ENCODE data around the gene RETSAT. TPM values are rescaled to one million over a fixed set of nuclear protein-coding genes. Genes with fewer than 3 reads are reported as not detected.

Gene RETSAT
- total and polyA plus RNA-seq, 2 of the 13 experiments (the other 11 are each of a cell fraction or from before 2014, with no cell fraction given), result 46.7 to 61.0 TPM

DNA sequence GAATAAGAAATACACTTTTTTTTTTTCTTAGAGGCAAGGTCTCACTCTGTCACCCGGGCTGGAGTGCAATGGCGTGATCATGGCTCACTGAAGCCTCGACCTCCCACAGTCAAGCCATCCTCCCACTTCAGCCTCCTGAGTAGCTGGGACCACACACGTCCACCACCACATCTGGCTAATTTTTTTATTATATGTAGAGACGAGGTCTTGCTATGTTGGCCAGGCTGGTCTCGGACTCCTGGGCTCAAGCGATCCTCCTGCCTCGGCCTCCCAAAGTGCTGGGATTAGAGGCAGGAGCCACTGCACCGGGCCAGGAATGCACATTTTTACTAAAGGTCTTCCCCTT lies 28.9 kb downstream of the RETSAT start (continued):
- TF ChIP-seq MAZ (IDR thresholded peaks at IDR 0.05; ENCODE audit: borderline replicate concordance, low read depth, low read length), result no peak
- TF ChIP-seq MAZ (CRISPR knock-in tag; IDR thresholded peaks at IDR 0.05; ENCODE audit: low read depth), result peak; percentile 19
- 0 out of 2 replicates have a peak, but pooled peaks have one; percentile 29 for TF ChIP-seq ZNF816 (CRISPR knock-in tag; IDR thresholded peaks at IDR 0.05; ENCODE audit: borderline replicate concordance)
- TF ChIP-seq IKZF5 (CRISPR knock-in tag; IDR thresholded peaks at IDR 0.05), result no peak
- TF ChIP-seq MEIS2 (CRISPR knock-in tag; IDR thresholded peaks at IDR 0.05), result no peak
- no peak for TF ChIP-seq KLF9 (CRISPR knock-in tag; IDR thresholded peaks at IDR 0.05; ENCODE audit: low read depth)
- TF ChIP-seq HOXA5 (CRISPR knock-in tag; IDR thresholded peaks at IDR 0.05), result no peak
- TF ChIP-seq, protein P1, sequence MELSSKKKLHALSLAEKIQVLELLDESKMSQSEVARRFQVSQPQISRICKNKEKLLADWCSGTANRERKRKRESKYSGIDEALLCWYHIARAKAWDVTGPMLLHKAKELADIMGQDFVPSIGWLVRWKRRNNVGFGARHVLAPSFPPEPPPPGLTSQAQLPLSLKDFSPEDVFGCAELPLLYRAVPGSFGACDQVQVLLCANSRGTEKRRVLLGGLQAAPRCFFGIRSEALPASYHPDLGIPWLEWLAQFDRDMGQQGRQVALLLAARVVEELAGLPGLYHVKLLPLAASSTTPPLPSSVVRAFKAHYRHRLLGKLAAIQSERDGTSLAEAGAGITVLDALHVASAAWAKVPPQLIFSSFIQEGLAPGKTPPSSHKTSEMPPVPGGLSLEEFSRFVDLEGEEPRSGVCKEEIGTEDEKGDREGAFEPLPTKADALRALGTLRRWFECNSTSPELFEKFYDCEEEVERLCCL (CRISPR knock-in tag; IDR thresholded peaks at IDR 0.05; ENCODE audit: borderline replicate concordance), result 0 out of 2 replicates have a peak, but pooled peaks have one; percentile 34
- peak; percentile 55; the same call in 1 of the 2 replicates for TF ChIP-seq CHD4 (IDR thresholded peaks at IDR 0.05; ENCODE audit: borderline replicate concordance, low read length)
- no peak for TF ChIP-seq SP1 (IDR thresholded peaks at IDR 0.05)
- no peak for TF ChIP-seq SP1 (CRISPR knock-in tag; IDR thresholded peaks at IDR 0.05)

All from HepG2 (cell line).